IMR-90 (cell line): ENCODE results near the gene ARHGAP8. TPM values are rescaled to one million over a fixed set of nuclear protein-coding genes. Genes with fewer than 3 reads are reported as not detected.

Experiments
- ATAC-seq: fragments of 200-7000 bp; cut with Tn5 transposase; 2 replicates; pipeline ENCODE4 v1.9.1; 2020; ENCODE audit warnings: low read depth, mild to moderate bottlenecking, moderate library complexity
- BruUV-seq: library from RNA; stranded (reverse); fragments of 400-500 nt; replicated peaks from 2 replicates; lab custom pipeline; 2021; lab: Mats Ljungman, UMichigan
- CTCF ChIA-PET: fragments of 300-600 bp; formaldehyde crosslinking; extraction: SDS; loops from one replicate; lab custom pipeline; 2021; ENCODE audit warnings: antibody characterized with exemption; lab: Yijun Ruan, JAX
- POLR2A ChIA-PET: fragments of 300-600 bp; sonication (Branson Sonifier 250); formaldehyde crosslinking; loops from one replicate; lab custom pipeline; 2022; ENCODE audit warnings: antibody characterized with exemption; ENCODE audit not compliant: unreplicated experiment; lab: Charles Lee
- DNase-seq: peaks from one replicate; pipeline ENCODE4 v3.0.0; 2013
- H2AFZ ChIP-seq: replicated peaks from 2 replicates; pipeline ENCODE3; 2013; ENCODE audit warnings: low read length, mild to moderate bottlenecking; ENCODE audit not compliant: poor library complexity
- H2AK5ac ChIP-seq: 2 replicates; pipeline ENCODE4 v1.6.1; 2013; ENCODE audit warnings: low read depth, low read length, inconsistent platforms
- H2AK9ac ChIP-seq: replicated peaks from 2 replicates; pipeline ENCODE3; 2013; ENCODE audit warnings: mild to moderate bottlenecking, low read depth, low read length, moderate library complexity; ENCODE audit not compliant: poor library complexity
- H2BK120ac ChIP-seq: 2 replicates; pipeline ENCODE4 v1.6.1; 2013; ENCODE audit warnings: low read depth, low read length, inconsistent platforms
- H2BK15ac ChIP-seq: 3 replicates; pipeline ENCODE4 v1.6.1; 2013; ENCODE audit warnings: low read depth, low read length, inconsistent platforms
- H2BK20ac ChIP-seq: 2 replicates; pipeline ENCODE4 v1.6.1; 2013; ENCODE audit warnings: low read depth, mild to moderate bottlenecking, inconsistent platforms, low read length, moderate library complexity
- H2BK5ac ChIP-seq: 2 replicates; pipeline ENCODE4 v1.6.1; 2013; ENCODE audit warnings: mild to moderate bottlenecking, low read depth, low read length, inconsistent platforms; ENCODE audit not compliant: poor library complexity, severe bottlenecking
- H3K14ac ChIP-seq: replicated peaks from 2 replicates; pipeline ENCODE4 v1.6.1; 2013; ENCODE audit warnings: low read depth, low read length, inconsistent platforms
- H3K18ac ChIP-seq: 2 replicates; pipeline ENCODE4 v1.6.1; 2013; ENCODE audit warnings: low read depth, low read length, control low read depth
- H3K23ac ChIP-seq: 2 replicates; pipeline ENCODE4 v1.6.1; 2013; ENCODE audit warnings: low read depth, low read length, inconsistent platforms
- H3K27ac ChIP-seq: 2 replicates; pipeline ENCODE4 v1.5.1; 2013; ENCODE audit warnings: mild to moderate bottlenecking, control low read depth, low read length; ENCODE audit not compliant: insufficient read depth
- H3K27me3 ChIP-seq: 2 replicates; pipeline ENCODE4 v1.6.1; 2013; ENCODE audit warnings: low read length; ENCODE audit not compliant: control insufficient read depth, insufficient read depth
- H3K36me3 ChIP-seq: 2 replicates; pipeline ENCODE4 v1.6.1; 2013; ENCODE audit warnings: low read length, mixed read lengths; ENCODE audit not compliant: control insufficient read depth, insufficient read depth
- H3K4ac ChIP-seq: 2 replicates; pipeline ENCODE4 v1.6.1; 2013; ENCODE audit warnings: low read depth, low read length, inconsistent platforms
- H3K4me1 ChIP-seq: 2 replicates; pipeline ENCODE4 v1.6.1; 2013; ENCODE audit warnings: low read length, mixed read lengths; ENCODE audit not compliant: control insufficient read depth, insufficient read depth
- H3K4me2 ChIP-seq: 2 replicates; pipeline ENCODE4 v1.6.1; 2013; ENCODE audit warnings: low read depth, mild to moderate bottlenecking, control low read depth, low read length, moderate library complexity
- H3K4me3 ChIP-seq: 2 replicates; pipeline ENCODE4 v1.5.1; 2013; ENCODE audit warnings: low read depth, mild to moderate bottlenecking, control low read depth, low read length, moderate library complexity; ENCODE audit not compliant: insufficient read depth
- H3K56ac ChIP-seq: 2 replicates; pipeline ENCODE4 v1.6.1; 2013; ENCODE audit warnings: low read length, inconsistent platforms; ENCODE audit not compliant: insufficient read depth; ENCODE audit errors: extremely low read depth
- H3K79me1 ChIP-seq, 2 experiments: 2 replicates each; pipeline ENCODE4 v1.6.1; 2013; ENCODE audit warnings: low read length in 2 of 2, inconsistent platforms in 1 of 2, low read depth in 1 of 2
- H3K9ac ChIP-seq: 2 replicates; pipeline ENCODE4 v1.6.1; 2013; ENCODE audit warnings: low read depth, low read length, control low read depth
- H3K9me1 ChIP-seq: 2 replicates; pipeline ENCODE4 v1.6.1; 2013; ENCODE audit warnings: low read length, inconsistent platforms; ENCODE audit not compliant: insufficient read depth
- H3K9me3 ChIP-seq: 2 replicates; pipeline ENCODE4 v1.6.1; 2013; ENCODE audit warnings: low read length; ENCODE audit not compliant: control insufficient read depth, insufficient read depth
- H4K20me1 ChIP-seq: 2 replicates; pipeline ENCODE4 v1.6.1; 2013; ENCODE audit warnings: low read length, inconsistent platforms; ENCODE audit not compliant: insufficient read depth
- H4K5ac ChIP-seq: 2 replicates; pipeline ENCODE4 v1.6.1; 2013; ENCODE audit warnings: mild to moderate bottlenecking, low read depth, low read length, control low read depth
- H4K8ac ChIP-seq, 2 experiments: 2 replicates each; pipeline ENCODE4 v1.6.1; 2013; ENCODE audit warnings: low read depth in 2 of 2, low read length in 2 of 2, control low read depth in 1 of 2, inconsistent platforms in 1 of 2
- H4K91ac ChIP-seq: 2 replicates; pipeline ENCODE4 v1.6.1; 2013; ENCODE audit warnings: low read depth, low read length, inconsistent platforms; ENCODE audit not compliant: insufficient read depth
- CEBPB ChIP-seq: IDR thresholded peaks from 2 replicates; pipeline ENCODE4 v1.6.1; 2012; ENCODE audit warnings: low read depth, low read length, improper control_type of control experiment
- FOS ChIP-seq: fragments of 150-350 bp; IDR thresholded peaks from 2 replicates; pipeline ENCODE4 v1.6.1; 2016; ENCODE audit warnings: low read depth, low read length
- MAZ ChIP-seq: IDR thresholded peaks from 2 replicates; pipeline ENCODE4 v1.6.1; 2012; ENCODE audit warnings: low read depth, mild to moderate bottlenecking, low read length, improper control_type of control experiment, moderate library complexity, borderline replicate concordance
- WGBS, 2 experiments: methylation state at CpG; one replicate each; pipeline versions ENCODE4 v1.1.5 to v1.1.7; 2013; ENCODE audit warnings: missing lambda C conversion rate in 2 of 2; ENCODE audit not compliant: insufficient read length in 1 of 2; ENCODE audit errors: extremely low coverage in 2 of 2; 5-methylcytosine and 5-hydroxymethylcytosine counted together
- dilution Hi-C: fragments of 300-500 bp; cut with HindIII; formaldehyde crosslinking; loops from one replicate; pipeline ENCODE4 v1.14.3; 2018; ENCODE audit warnings: low sequenced_read_pairs; ENCODE audit not compliant: unreplicated experiment
- in situ Hi-C: fragments of 300-500 bp; cut with MboI; formaldehyde crosslinking; loops from 3 replicates; pipeline ENCODE4 v1.14.3; 2019; ENCODE audit warnings: low sequenced_read_pairs, inconsistent platforms, mixed read lengths
- intact Hi-C: fragments of 100-400 bp; cut with micrococcal nuclease; formaldehyde crosslinking; loops from 2 replicates; pipeline ENCODE4 v1.10.0; 2022
- polyA plus RNA-seq, 3 experiments: library from polyadenylated mRNA; depleted of rRNA; stranded (reverse); fragments of >200 nt; gene quantifications; 2 replicates each; pipeline ENCODE4 v1.2.3, GENCODE V29; 2012; ENCODE audit warnings: low replicate concordance in 1 of 3
- total RNA-seq: library from RNA; depleted of rRNA; stranded (reverse); fragments of >200 nt; gene quantifications from 2 replicates; pipeline ENCODE4 v1.2.3, GENCODE V29; 2012

ARHGAP8 gene
- total and polyA plus RNA-seq, 2 of the 4 experiments (the other 2 are of a cell fraction): 0.18 to 0.21 TPM

DNA sequence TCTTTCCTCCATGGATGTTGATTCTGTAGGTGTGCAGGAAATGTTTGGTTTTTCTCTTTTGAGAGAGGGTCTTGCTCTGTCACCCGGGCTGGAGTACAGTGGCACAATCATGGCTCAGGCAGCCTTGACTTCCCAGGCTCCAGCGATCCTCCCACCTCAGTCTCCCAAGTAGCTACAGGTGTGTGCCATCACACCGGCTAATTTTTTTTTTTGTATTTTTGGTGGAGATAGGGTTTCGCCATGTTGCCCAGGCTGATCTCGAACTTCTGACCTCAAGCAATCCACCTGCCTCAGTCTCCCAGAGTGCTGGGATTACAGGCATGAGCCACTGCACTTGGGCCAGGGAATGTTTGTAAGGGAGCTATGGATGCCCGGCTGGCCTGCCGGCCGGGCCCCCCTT lies 45.9 kb upstream of the ARHGAP8 start:
- peaks cover 8% of the 10 kb centered on the region for H3K9me1 ChIP-seq
- no peak overlapping the region for H3K18ac ChIP-seq
- ATAC-seq (no peak), DNase-seq (no peak)
- peaks cover 24% of the 10 kb centered on the region for H4K20me1 ChIP-seq
- no peak overlapping the region for H3K23ac ChIP-seq
- no peak overlapping the region for H2BK15ac ChIP-seq
- no CpG with 5 or more reads among the region's 8 CpGs for WGBS, 2 experiments
- H2AFZ ChIP-seq: no peak overlapping the region
- intact Hi-C loops (no loop called here), dilution Hi-C loops (no loop called here), in situ Hi-C loops (no loop called here)
- no peaks in the 10 kb centered on the region for H3K9me3 ChIP-seq
- no peaks in the 10 kb centered on the region for H3K27me3 ChIP-seq
- H4K8ac ChIP-seq: no peak overlapping the region
- TF ChIP-seq FOS: no peak
- no peak for TF ChIP-seq CEBPB
- no peak for TF ChIP-seq MAZ
- H3K4me1 ChIP-seq: peaks cover 18% of the 10 kb centered on the region
- CTCF ChIA-PET: no interaction called here
- H3K27ac ChIP-seq: no peak overlapping the region
- no peak overlapping the region for H3K14ac ChIP-seq
- POLR2A ChIA-PET: no interaction called here
- no peak overlapping the region for H4K91ac ChIP-seq
- no TSS peak for BruUV-seq
- H3K36me3 ChIP-seq: peaks cover 3% of the 10 kb centered on the region; the same call in 1 of the 2 replicates
- H2AK5ac ChIP-seq: no peak overlapping the region
- no peak overlapping the region for H2BK20ac ChIP-seq
- H2AK9ac ChIP-seq: no peak overlapping the region
- H3K56ac ChIP-seq: no peak overlapping the region
- H3K4ac ChIP-seq: no peak overlapping the region
- no peak overlapping the region for H2BK120ac ChIP-seq
- H2BK5ac ChIP-seq: no peak overlapping the region
- no peak overlapping the region for H3K9ac ChIP-seq
- H4K5ac ChIP-seq: no peak overlapping the region
- no peak overlapping the region for H3K4me2 ChIP-seq
- no peak overlapping the region for H3K4me3 ChIP-seq
- H3K79me1 ChIP-seq: peaks cover 18 to 23% of the 10 kb centered on the region in 2 experiments; a peak in 3 of 4 replicates
